Stimulated activated CD4-positive, alpha-beta T cell treated with anti-CD3 and anti-CD28 coated beads, TNF-alpha, amount 100 ng/mL, for 4 hours (primary cell): ENCODE results near the gene REEP3.
A peak's percentile ranks its signal among the peaks of the same experiment; 100 is the strongest.
"Not testable (repeated sequence)": the region's sequence is repeated elsewhere in the genome, so short reads cannot be mapped to it uniquely, and the experiment has no call there.

Experiments
- DNase-seq, 3 experiments: peaks; one replicate each; pipeline ENCODE4 v3.0.0-alpha.2; 2020; ENCODE audit warnings: low read depth in 3 of 3

The REEP3 gene

GRCh38 chr10:63630085-63630930 lies 109.1 kb downstream of the REEP3 start:
- peak; percentile 51 to 77 (median 73) for DNase-seq

GRCh38 chr10:63630931-63631680 lies 109.9 kb downstream of the REEP3 start:
- DNase-seq, result no peak

- DNase-seq, result no peak
These were observed 110.8 kb downstream of the REEP3 start for GRCh38 chr10:63631991-63632390.

- no peak for DNase-seq
These were observed 112.7 kb downstream of the REEP3 start for GRCh38 chr10:63633677-63634487.

- no peak for DNase-seq
These were observed 113.4 kb downstream of the REEP3 start for GRCh38 chr10:63634488-63635065.

- no peak for DNase-seq
These were observed 115.6 kb downstream of the REEP3 start for GRCh38 chr10:63636812-63637211.

- no peak for DNase-seq
These were observed 116.7 kb downstream of the REEP3 start for GRCh38 chr10:63637901-63638327.

GRCh38 chr10:63641366-63641765 lies 120.2 kb downstream of the REEP3 start:
- no peak for DNase-seq

- no peak for DNase-seq
These were observed 120.6 kb downstream of the REEP3 start for GRCh38 chr10:63641799-63642198.

- no peak for DNase-seq
These were observed 121.6 kb downstream of the REEP3 start for GRCh38 chr10:63642808-63643207.

- DNase-seq, result no peak
These were observed 123.4 kb downstream of the REEP3 start for GRCh38 chr10:63644418-63645142.

GRCh38 chr10:63645195-63645594 lies 124.0 kb downstream of the REEP3 start:
- DNase-seq, result no peak

GRCh38 chr10:63646491-63646890 lies 125.3 kb downstream of the REEP3 start:
- no peak for DNase-seq

GRCh38 chr10:63651864-63652263 lies 130.7 kb downstream of the REEP3 start:
- DNase-seq, result no peak

- DNase-seq, result no peak
These were observed 132.5 kb downstream of the REEP3 start for GRCh38 chr10:63653747-63654146.

- DNase-seq, result no peak
These were observed 136.6 kb downstream of the REEP3 start for GRCh38 chr10:63657761-63658160.

- DNase-seq, result not testable (repeated sequence)
These were observed 139.7 kb downstream of the REEP3 start for GRCh38 chr10:63660941-63661340.

- no peak for DNase-seq
These were observed 140.1 kb downstream of the REEP3 start for GRCh38 chr10:63661347-63661746.

- DNase-seq, result no peak
These were observed 143.2 kb downstream of the REEP3 start for GRCh38 chr10:63664341-63664885.

- DNase-seq, result not testable (repeated sequence)
These were observed 143.9 kb downstream of the REEP3 start for GRCh38 chr10:63665006-63665580.
